Activated naive CD4-positive, alpha-beta T cell (primary cell): ENCODE data around the gene ANKDD1B.

Experiments
- DNase-seq, 4 experiments: peaks; one replicate each; lab custom pipeline; 2025; lab: John Stamatoyannopoulos, UW

ANKDD1B gene

DNA sequence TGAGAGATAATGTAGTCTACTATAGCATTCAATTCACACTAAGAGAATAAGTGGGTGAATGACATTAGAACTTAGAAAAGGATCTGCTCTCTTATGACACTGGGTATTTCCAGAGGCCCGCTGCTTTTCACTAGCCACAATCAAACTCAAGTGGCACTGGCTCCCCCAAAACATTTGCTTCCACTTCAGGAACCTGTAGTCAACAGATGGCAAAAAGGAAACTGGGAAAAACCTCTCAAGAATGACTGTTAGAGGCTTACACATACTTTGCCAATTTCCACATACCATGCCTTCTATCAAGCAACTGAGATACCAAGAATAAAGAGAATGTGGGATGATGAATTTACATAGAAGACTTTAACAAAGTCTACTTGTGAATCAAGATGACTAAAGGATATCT is 94.8 kb downstream of the ANKDD1B start:
- no peak for DNase-seq

DNA sequence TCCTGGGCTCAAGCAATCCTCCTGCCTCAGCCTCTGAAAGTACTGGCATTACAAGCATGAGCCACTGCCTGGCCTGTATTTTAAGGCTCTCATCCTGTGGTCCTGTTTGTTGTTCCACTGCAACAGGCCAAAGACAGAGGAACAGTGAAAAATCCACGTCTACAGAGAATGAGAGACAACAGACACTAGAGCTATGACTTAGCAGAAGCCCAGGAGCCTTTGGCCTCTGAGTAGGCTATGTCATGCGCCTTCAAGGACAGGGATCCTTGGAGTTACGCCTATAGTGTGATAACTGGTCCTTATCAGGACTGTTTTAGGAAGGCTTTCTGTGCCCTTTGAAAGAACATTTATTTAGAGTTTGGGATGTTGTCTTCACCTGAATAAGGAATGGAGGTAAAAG is 95.5 kb downstream of the ANKDD1B start:
- no peak for DNase-seq

DNA sequence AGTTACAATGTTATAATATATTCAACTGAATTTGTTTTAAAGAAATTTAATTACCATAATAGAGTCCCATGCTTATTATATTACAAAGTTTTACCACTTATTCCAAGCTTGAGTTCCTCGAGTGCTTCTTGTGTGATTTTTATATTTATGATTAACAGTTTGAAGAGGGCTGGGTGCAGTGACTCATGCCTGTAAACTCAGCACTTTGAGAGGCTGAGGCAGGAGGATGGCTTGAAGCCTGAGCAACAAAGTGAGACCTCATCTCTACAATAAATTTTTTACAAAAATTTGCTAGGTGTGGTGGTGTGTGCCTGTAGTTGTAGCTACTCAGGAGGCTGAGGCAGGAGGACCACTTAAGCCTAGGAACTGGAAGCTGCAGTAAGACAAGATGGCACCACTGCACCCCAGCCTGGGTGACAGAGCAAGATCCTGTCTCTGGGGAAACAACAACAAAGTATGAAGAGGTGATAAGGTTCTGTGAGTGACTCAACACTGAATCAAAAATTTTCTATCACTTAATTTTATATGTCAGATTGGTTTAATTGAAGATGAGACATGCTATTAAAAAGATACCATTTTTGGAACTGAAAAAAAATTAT is 96.8 kb downstream of the ANKDD1B start:
- DNase-seq, result no peak

DNA sequence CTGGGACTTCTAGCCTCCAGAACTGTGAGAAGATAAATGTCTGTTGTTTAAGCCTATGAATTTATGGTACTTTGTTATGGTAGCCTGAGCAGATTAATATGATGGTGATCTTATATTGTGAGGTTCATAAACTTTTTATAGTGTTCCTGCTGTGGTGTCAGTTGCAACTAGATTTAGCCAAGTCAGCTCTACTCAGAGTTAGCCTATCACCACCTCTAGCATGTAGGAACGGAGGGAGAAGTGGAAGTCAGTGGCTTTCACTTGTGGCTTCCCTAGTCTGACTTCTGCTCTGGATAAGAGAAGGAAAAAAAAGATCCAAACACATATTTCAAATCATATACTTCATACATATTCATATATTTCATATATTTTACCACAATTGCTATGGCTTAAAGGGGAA is 99.4 kb downstream of the ANKDD1B start:
- DNase-seq, result no peak

DNA sequence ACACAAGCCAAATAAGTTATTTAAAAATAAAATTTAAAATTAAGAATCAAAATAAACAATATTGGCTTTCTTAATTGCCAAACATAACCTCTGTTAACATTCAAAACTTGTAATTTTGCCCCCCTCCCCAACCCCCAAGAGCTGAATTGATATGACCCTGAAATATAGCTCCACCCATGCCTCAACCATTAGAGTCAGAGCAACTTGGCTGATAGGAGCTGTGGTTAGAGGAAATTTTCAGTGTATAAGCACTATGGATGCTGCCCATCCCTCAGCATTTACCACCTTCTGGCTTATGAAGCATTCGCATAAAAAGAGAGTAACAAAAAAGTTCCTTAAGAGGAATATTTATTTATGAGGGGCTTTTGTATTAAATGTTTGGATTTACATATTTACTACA is 99.9 kb downstream of the ANKDD1B start:
- DNase-seq, result no peak

DNA sequence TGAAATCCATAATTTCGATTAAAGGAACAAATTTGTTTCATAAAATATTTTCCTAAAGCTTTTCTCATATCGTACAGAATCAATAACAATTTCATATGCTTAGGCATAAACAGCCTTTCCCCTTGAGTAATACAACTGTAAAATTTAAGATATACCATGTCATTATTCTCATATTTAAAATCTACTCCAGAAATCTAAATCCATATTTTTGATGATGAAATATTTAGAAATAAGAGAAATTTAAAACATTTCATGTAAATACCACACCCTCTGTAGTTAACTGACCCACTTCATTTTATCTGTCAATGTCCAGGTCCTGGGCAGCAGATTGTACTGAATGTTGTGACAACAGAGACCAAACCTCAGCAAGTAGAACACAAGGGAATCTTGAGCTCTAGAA is 100.8 kb downstream of the ANKDD1B start:
- DNase-seq, result no peak

DNA sequence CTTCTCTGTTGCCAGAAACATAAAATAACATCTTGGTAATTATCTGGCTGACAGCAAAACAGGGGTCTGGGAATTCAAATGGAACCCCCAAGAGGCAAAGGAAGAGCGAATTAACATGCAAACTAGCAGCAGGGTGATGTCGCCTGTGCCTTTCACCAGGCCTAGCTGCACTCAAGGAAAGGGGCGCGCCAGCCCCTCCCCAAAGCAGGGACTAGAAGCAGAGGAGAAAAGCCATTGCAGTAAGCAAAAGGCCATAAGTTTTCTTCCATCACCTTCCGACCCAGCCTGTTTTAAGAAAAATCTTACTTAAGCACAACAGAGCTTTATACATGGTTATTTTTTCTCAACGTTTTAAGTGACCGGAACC is 105.4 kb downstream of the ANKDD1B start:
- DNase-seq, result no peak

DNA sequence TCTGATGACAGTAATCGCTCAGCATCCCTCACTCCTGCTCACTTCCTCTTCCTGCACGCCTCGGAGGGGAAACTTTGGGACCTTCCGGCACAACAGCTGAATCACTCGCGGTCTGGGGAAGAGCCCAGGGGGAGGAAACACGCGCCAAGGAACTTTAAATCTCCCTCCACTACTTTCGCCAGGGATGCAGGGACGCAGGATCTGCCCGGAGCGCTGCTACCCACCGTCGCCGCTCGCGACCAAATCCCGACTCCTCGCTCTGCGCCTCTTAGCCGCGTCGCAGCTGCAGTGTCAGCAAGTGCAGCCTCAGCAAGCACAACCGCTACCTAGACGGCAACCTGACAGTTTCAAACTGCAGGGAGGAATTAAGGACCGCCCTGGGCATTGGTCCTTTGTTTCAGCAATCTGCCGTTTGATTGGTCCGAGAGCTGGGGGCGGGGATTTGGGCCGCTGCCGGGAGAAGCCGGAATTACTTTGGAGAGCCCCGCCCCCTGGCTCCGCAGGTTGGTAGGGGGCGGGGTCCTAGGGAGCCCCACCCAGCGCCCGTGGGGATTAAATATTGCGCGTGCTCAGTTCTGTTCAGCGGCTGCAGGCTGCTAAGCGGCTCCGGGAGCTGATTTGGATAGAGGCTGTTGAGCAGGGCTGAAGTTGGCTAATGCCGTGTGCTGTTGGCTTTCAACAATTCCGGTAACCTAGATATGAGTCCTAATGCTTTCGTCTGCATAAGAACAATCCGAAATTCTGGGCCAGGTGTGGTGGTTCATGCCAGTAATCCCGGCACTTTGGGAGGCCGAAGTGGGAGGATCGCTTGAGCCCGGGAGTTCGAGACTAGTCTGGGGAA is 106.0 kb downstream of the ANKDD1B start, which contains the start of gene POC5:
Gene POC5 (minus strand): TSS at position 356 of the 841 bp plus-strand sequence. CDS start 4,500 bp downstream, outside the sequence.
- DNase-seq, result peak; percentile 91 to 97 (median 94)

DNA sequence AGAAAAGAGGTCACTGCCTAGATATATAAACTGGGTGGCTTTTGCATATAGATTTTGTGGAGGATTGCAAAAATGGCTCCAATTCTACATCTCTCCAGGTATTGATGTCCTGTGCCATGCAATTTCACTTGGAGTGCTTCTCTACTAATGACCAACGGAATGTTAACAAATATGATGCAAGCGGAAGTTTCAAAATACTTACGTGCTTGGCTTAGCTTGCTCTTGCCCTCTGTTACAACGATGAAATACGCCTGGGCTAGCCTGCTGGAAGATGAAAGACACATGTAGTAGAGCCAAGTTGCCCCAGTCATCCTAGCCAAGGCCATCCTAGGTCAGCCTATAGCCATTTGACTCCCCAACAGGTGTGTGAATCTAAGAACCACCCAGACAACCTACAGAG is 109.6 kb downstream of the ANKDD1B start:
- no peak for DNase-seq
